HG03354 (cell line): Measurements from ENCODE around the gene DBX1.
"Not testable (repeated sequence)": the region's sequence is repeated elsewhere in the genome, so short reads cannot be mapped to it uniquely, and the experiment has no call there.

Experiments used
- ATAC-seq: cut with Tn5 transposase; IDR thresholded peaks from one replicate; pipeline ENCODE4 v1.9.1; 2021; ENCODE audit warnings: mild to moderate bottlenecking; ENCODE audit not compliant: unreplicated experiment, poor library complexity, severe bottlenecking

The DBX1 gene

GRCh38 chr11:20161923-20162744 is 1.9 kb upstream of the DBX1 start:
- no peak for ATAC-seq

- no peak for ATAC-seq
Observed at GRCh38 chr11:20161230-20161918, 1.1 kb upstream of the DBX1 start.

- no peak for ATAC-seq
Observed at GRCh38 chr11:20159466-20160381, 551 bp downstream of the DBX1 start.

- no peak for ATAC-seq
Observed at GRCh38 chr11:20158597-20159257, 1.5 kb downstream of the DBX1 start.

DNA sequence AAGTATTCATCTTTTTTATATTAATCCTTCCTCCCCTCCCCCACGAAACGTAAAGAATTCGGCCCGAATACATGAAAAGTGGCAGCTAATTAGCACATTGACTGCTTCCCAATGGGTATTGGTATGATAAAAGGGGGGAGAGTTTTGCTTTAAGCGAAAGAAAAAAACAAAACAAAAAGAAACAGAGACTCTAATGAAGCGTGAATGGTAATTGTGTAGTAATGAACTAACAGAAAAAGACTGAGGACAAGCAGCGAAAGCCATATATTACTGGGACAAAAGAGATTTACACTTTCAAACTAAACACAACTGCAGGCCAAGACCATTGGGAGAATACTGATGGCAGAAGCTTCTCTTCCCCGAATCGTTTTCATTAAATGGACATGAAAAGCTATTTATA is 2.5 kb downstream of the DBX1 start:
- ATAC-seq: no peak

GRCh38 chr11:20156876-20157613 is 3.2 kb downstream of the DBX1 start:
- no peak for ATAC-seq

DNA sequence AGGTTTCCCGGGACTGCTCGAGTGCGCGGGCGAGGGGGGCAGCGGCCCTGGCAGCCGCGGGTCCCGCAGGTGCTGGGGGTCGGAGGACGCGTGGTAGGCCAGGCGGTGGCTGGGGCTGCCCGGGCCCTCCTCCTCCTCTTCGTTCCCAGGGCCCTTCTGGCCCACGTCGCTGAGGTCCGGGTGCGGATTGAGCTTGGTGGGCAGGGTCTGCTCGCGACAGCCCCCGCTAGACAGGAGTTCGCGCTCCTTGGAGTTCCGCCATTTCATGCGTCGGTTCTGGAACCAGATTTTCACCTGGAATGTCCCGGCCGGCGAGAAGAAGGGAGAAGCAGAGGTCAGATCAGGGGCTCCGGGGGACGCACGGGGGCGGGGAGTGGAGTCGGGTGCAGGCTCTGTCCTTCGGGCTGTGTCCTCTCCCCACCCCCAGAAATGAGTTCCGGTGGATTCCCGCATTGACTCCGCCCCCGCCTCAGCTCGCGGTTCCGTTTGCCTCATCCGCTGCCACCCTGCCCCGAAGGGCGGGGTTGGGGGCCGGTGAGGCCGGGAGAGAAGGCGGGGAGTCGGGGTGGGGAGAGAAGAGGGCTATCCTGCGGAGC is 3.9 kb downstream of the DBX1 start:
- ATAC-seq: no peak

GRCh38 chr11:20155683-20156279 is 4.5 kb downstream of the DBX1 start:
- no peak for ATAC-seq

GRCh38 chr11:20154381-20154780 is 5.9 kb downstream of the DBX1 start:
- ATAC-seq: no peak

DNA sequence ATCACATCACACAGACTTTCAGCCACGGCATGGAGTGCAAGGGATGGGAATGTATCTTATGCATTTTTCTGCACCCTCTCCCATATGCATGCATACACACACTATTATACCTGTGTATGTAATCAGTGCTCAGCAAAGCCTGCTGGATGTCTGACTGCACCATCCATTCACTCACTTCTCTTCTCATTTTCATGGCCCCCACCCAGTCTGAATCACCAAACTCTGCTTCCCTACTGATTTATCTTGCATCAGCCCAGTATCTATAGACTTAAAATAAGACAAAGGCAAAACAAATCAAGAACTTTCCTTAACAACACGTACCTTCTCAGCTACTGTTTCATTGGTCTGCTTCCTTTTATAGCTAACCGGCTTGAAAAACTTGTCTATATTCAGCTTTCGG is 21.6 kb downstream of the DBX1 start:
- ATAC-seq: no peak

DNA sequence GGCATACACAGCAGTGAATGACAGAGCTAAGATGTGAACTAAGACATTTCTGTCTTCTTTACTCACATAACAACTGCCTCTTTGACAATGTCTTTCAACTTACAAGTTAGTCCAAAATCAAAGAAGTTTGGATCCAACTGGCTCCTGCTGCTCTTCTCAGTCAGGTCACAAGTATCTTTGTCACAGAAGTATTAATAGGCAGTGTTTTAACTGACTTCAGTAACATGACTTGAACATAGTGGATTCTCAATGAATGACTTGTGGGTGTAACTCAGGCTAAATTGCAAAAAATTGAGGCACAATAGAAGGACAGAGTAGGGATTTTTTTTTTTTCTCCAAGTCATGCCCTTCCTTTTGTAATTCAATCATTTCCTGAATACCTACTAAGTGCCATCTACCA is 22.6 kb downstream of the DBX1 start:
- no peak for ATAC-seq

DNA sequence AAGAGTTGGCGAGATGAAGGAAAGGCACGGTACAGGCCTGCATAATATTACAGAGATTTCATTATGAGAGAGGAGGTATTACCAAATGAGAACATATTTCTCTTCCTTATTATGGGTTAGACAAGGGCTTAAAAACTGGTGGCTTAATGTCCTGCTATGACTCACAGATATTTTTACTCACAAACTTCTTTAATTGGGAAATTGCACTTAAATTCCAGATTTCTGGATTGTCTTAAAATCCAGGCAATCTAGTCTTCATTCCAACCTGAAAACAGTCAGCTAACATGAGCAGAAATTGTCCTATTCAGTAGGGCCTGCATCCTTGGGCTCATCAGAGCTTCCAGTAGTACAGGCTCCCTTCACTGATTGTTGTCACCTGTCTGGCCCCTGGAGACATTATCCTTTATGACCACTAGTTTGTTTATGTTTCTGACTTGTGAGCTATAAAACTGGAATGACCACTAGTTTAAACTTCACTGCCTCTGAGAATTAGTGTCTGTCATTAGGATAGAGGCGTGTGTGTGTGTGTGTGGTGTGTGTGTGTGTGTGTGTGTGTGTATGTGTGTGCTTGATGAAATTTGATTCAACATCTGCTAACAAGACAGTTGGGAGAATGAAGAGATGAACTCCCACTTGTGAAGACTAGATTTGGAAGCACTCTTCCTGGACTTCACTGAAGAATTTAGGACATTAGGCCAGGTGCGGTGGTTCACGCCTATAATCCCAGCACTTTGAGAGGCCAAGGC is 25.1 kb downstream of the DBX1 start:
- ATAC-seq: no peak

DNA sequence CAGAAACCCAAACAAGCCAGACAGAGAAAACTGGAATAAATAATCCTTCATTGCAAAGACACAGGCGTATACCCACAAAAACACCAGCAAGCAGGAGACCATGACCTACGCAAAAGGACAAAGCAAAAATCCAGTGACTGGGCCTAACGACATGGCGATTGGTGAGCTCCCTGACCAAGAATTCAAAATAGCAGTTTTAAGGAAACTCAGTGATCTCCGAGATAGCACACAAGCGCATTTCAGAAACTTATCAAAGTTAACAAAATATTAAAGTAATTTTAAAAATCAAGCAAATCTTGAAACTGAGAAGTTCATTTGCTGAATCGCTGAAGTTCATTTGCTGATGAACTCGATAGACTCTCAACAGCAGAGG is 27.6 kb downstream of the DBX1 start:
- no peak for ATAC-seq

GRCh38 chr11:20131788-20132666 is 28.2 kb downstream of the DBX1 start:
- ATAC-seq: peak; percentile 58

- no peak for ATAC-seq
Observed at GRCh38 chr11:20129665-20130064, 30.6 kb downstream of the DBX1 start.

DNA sequence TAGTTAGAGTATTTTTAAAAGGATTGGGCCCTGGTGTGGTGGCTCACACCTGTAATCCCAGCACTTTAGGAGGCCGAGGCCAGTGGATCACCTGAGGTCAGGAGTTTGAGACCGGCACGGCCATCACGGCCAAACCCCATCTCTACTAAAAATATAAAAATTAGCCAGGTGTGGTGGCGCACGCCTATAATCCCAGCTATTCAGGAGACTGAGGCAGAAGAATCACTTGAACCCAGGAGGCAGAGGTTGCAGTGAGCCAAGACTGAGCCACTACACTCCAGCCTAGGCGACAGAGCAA is 31.8 kb downstream of the DBX1 start:
- ATAC-seq: not testable (repeated sequence)
